ENCODE data around the gene ADAMTS9.

The ADAMTS9 gene

GRCh38 chr3:64612916-64613526, 74.8 kb downstream of the ADAMTS9 start:
- DNase-seq, result no peak

GRCh38 chr3:64612082-64612860, 75.5 kb downstream of the ADAMTS9 start:
- DNase-seq, result no peak

GRCh38 chr3:64608741-64609140, 79.1 kb downstream of the ADAMTS9 start:
- no peak for DNase-seq

- no peak for DNase-seq
These were observed 80.7 kb downstream of the ADAMTS9 start for GRCh38 chr3:64607032-64607551.

GRCh38 chr3:64604313-64604712, 83.5 kb downstream of the ADAMTS9 start:
- DNase-seq, result no peak

GRCh38 chr3:64601824-64602223, 86.0 kb downstream of the ADAMTS9 start:
- DNase-seq, result no peak

- DNase-seq, result no peak
These were observed 87.4 kb downstream of the ADAMTS9 start for GRCh38 chr3:64600246-64600950.

GRCh38 chr3:64599651-64600050, 88.1 kb downstream of the ADAMTS9 start:
- no peak for DNase-seq

- no peak for DNase-seq
These were observed 92.5 kb downstream of the ADAMTS9 start for GRCh38 chr3:64595253-64595694.

- no peak for DNase-seq
These were observed 93.7 kb downstream of the ADAMTS9 start for GRCh38 chr3:64594134-64594533.

- DNase-seq, result no peak
These were observed 94.5 kb downstream of the ADAMTS9 start for GRCh38 chr3:64593350-64593749.

GRCh38 chr3:64591615-64592014, 96.2 kb downstream of the ADAMTS9 start:
- no peak for DNase-seq

GRCh38 chr3:64588380-64588779, 99.4 kb downstream of the ADAMTS9 start:
- DNase-seq, result no peak

GRCh38 chr3:64586952-64587351, 100.8 kb downstream of the ADAMTS9 start:
- no peak for DNase-seq

- no peak for DNase-seq
These were observed 103.6 kb downstream of the ADAMTS9 start for GRCh38 chr3:64584179-64584578.

GRCh38 chr3:64578797-64579196, 109.0 kb downstream of the ADAMTS9 start:
- DNase-seq, result no peak

GRCh38 chr3:64578062-64578770, 109.6 kb downstream of the ADAMTS9 start:
- DNase-seq, result no peak

GRCh38 chr3:64576211-64576775, 111.5 kb downstream of the ADAMTS9 start:
- no peak for DNase-seq

GRCh38 chr3:64575211-64575844, 112.5 kb downstream of the ADAMTS9 start:
- DNase-seq, result no peak

GRCh38 chr3:64574194-64574593, 113.6 kb downstream of the ADAMTS9 start:
- no peak for DNase-seq

GRCh38 chr3:64571982-64572381, 115.8 kb downstream of the ADAMTS9 start:
- DNase-seq, result no peak

GRCh38 chr3:64568895-64569517, 118.8 kb downstream of the ADAMTS9 start:
- no peak for DNase-seq
